GM18507 (cell line): ENCODE results near the gene IFIT3.
"Not testable (repeated sequence)": the region's sequence is repeated elsewhere in the genome, so short reads cannot be mapped to it uniquely, and the experiment has no call there.

Experiments used
- DNase-seq: peaks from one replicate; pipeline ENCODE4 v3.0.0; 2011; ENCODE audit warnings: low read depth; ENCODE audit not compliant: insufficient read length; ENCODE audit errors: extremely low spot score
- FAIRE-seq: peaks from 2 replicates; lab custom pipeline; 2011; peaks lifted over from hg19 to GRCh38; lab: Jason Lieb, UNC

IFIT3 gene

DNA sequence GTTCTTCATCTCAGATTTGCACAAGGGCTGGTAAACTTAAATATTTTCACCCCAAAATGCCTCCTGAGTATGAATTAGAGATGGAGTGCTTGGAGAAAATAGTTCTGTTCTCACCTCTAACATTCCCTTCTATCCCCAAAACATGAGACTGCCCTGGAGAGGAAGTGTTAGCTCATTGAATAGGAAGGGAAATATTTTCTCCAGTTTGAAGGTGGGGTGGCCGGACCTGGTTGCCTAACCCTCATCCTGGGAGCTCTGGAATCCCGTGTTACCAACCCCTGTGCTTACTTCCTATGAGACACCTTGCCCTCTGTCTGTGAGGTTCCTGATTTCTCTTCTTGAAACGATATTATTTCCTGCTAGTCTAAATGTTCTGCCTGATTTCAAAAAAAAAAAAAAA is 25.2 kb upstream of the IFIT3 start:
- DNase-seq = no peak
- FAIRE-seq = no peak

DNA sequence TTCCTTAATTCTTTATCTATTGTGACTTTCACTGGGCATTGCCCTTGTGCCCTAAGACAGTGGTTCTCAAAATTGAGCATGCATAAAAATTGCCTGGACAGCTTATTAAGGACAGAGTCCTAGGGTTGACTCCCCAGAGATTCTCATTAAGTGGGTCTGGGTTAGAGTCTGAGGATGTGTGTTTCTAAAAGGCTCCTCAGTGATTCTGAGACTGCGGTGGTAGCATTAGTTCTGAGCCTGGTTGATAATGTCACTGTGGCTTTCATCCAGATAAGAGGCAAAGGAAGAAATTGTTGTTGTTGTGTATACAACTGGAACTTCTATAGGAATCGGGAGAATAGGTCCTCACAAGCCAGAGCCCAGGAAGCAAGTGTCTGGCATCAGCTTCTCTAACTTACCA is 24.6 kb upstream of the IFIT3 start:
- FAIRE-seq (peak; percentile 57), DNase-seq (no peak)

DNA sequence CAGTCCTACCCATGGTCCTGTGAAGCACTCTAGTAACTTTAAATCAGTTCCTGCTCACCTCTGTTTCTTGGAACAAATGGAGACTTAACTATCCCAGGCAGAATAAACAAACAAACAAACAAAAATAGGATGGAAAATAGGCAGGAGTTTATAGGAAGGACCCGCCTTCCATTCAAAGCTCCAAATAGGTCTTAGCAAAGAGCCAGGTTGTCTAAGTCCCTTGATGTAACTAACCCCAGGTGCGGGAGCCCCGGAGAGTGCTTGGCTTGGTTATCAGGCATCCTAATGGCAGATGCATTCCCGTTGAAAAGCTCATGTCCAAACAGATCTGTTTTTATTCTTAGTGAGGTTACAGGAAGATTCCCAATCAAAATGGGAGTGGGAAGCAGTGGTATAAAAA is 23.8 kb upstream of the IFIT3 start:
- FAIRE-seq = no peak

DNA sequence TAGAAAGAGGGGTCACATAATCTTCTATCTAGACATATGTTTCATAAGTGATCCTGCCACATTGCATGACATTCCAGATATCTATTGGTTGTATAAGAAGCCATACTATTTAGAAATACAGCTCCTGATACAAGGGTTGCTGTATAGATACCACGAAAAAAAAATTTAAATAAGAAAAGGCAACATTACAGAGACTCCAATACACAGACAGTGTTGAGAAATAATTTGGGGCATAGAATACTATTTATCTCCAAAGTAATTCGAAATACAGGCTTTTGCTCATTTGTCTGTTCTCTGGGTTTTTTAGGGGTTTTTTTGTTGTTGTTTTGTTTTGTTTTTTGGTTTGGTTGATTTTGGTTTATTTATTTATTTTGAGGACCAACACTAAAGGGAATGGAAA is 23.4 kb upstream of the IFIT3 start:
- no peak for DNase-seq
- no peak for FAIRE-seq

More for the DNA sequence above, 23.8 kb upstream of the IFIT3 start:
- no peak for DNase-seq

DNA sequence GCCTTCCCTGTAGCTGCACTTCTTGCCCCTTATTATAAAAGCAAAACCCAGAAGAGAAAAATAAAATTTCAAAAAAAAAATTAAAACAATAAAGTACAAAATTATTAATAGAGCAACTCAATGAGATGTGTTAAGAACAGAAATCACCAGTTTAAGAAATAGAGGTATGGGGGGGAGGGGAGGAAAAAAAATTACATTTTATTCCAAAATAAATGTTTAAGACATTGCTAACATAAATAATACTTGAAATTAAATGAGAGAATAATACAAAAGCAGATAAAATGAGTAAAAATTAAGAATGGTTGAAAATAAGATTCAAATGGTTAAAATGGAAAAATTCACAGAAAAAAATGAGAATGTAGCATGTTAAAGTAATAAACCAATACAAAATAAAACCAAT is 22.9 kb upstream of the IFIT3 start:
- no peak for FAIRE-seq

DNA sequence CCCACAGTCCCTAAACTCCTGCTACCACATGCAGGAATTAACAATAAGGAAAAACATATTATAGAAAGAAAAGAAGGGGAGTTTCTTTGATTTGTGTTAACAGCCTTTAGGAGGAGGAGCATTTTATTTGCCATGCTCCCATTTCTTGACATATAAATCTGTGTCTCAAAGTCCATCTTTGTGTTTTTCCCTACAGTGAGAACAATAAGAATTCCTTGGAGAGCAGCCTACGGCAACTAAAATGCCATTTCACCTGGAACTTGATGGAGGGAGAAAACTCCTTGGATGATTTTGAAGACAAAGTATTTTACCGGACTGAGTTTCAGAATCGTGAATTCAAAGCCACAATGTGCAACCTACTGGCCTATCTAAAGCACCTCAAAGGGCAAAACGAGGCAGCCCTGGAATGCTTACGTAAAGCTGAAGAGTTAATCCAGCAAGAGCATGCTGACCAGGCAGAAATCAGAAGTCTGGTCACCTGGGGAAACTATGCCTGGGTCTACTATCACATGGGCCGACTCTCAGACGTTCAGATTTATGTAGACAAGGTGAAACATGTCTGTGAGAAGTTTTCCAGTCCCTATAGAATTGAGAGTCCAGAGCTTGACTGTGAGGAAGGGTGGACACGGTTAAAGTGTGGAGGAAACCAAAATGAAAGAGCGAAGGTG is 21.9 kb upstream of the IFIT3 start:
- DNase-seq = no peak
- no peak for FAIRE-seq

More for the DNA sequence above, 22.9 kb upstream of the IFIT3 start:
- no peak for DNase-seq

DNA sequence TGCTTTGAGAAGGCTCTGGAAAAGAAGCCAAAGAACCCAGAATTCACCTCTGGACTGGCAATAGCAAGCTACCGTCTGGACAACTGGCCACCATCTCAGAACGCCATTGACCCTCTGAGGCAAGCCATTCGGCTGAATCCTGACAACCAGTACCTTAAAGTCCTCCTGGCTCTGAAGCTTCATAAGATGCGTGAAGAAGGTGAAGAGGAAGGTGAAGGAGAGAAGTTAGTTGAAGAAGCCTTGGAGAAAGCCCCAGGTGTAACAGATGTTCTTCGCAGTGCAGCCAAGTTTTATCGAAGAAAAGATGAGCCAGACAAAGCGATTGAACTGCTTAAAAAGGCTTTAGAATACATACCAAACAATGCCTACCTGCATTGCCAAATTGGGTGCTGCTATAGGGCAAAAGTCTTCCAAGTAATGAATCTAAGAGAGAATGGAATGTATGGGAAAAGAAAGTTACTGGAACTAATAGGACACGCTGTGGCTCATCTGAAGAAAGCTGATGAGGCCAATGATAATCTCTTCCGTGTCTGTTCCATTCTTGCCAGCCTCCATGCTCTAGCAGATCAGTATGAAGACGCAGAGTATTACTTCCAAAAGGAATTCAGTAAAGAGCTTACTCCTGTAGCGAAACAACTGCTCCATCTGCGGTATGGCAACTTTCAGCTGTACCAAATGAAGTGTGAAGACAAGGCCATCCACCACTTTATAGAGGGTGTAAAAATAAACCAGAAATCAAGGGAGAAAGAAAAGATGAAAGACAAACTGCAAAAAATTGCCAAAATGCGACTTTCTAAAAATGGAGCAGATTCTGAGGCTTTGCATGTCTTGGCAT is 21.1 kb upstream of the IFIT3 start:
- DNase-seq = no peak
- FAIRE-seq = no peak

DNA sequence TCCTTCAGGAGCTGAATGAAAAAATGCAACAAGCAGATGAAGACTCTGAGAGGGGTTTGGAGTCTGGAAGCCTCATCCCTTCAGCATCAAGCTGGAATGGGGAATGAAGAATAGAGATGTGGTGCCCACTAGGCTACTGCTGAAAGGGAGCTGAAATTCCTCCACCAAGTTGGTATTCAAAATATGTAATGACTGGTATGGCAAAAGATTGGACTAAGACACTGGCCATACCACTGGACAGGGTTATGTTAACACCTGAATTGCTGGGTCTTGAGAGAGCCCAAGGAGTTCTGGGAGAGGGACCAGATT is 20.6 kb upstream of the IFIT3 start:
- no peak for DNase-seq
- FAIRE-seq = peak; percentile 15

DNA sequence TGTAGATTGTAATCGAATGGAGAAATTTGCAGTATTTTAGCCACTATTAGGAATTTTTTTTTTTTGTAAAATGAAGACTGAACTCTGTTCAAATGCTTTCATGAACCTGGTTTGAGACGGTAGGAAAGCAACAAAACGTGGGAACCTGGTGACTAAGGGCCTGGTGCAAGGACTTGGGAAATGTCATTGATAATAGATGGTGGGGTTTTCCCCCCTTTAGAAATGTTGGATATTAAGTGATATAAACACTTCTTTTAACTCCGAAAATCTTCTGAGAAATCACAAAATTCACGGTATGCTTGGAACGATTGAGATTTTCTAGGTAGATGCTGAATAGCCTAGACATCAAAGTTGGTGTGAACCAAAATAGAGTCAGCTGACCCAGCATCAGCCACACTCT is 19.5 kb upstream of the IFIT3 start:
- FAIRE-seq = no peak

DNA sequence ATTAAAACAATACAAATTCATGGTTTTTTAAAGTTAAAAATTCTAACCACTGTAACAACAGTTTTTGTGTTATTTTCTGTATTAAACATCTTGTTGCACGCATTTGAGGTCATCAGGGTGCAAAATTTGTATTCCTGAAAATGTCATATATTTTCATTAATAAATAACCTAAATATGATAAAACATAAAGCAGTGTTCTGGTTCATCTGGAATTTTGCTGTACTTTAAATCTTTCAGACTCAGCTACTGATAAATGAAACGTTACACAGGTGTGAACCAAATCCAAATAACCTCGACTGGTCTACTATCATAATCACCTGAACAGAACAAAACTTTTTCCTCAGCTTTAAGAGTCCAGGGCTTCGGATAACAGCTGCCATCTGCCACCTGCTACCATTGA is 19.1 kb upstream of the IFIT3 start:
- DNase-seq (no peak), FAIRE-seq (no peak)

More for the DNA sequence above, 19.5 kb upstream of the IFIT3 start:
- no peak for DNase-seq

DNA sequence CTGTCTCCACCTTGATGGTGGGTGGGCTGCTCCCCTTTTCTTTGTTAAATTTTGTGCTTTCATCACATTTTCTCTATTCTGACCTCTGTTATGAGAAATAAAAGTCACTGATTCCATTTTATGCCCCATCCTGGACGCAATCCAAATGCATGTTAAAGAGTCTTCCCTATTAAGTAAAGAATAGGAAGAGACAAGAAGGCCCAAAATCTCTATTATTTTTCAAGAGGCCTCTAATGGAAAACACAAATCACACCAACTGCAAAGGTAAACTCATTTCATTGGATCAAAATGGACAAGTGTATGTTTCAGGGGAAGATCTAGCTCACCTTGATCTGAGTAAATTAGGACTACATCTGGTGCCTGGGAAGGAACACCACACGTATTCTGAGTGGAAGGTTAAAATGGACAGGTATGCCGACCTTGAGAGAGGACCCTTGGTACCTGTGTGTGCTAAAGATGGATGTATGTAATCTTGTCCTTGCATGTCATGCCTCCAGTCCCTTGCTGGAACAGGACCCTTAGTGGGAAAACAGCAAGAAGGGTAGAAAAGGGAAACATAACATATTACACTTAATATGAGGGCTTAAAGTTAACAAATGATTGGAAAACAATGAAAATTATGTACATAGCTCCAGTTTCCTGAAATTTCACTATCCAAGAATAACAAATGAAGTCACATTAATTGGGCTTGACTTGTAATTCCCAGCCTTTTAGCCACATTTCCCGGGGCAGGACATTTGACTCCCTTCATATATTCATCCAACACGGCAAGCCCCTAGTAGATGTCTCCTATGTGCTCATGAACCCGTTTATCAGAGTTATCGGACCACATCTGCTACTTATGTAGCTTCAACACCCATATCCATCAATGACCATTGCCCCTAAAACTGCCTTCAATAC is 18.4 kb upstream of the IFIT3 start:
- DNase-seq (no peak), FAIRE-seq (no peak)

DNA sequence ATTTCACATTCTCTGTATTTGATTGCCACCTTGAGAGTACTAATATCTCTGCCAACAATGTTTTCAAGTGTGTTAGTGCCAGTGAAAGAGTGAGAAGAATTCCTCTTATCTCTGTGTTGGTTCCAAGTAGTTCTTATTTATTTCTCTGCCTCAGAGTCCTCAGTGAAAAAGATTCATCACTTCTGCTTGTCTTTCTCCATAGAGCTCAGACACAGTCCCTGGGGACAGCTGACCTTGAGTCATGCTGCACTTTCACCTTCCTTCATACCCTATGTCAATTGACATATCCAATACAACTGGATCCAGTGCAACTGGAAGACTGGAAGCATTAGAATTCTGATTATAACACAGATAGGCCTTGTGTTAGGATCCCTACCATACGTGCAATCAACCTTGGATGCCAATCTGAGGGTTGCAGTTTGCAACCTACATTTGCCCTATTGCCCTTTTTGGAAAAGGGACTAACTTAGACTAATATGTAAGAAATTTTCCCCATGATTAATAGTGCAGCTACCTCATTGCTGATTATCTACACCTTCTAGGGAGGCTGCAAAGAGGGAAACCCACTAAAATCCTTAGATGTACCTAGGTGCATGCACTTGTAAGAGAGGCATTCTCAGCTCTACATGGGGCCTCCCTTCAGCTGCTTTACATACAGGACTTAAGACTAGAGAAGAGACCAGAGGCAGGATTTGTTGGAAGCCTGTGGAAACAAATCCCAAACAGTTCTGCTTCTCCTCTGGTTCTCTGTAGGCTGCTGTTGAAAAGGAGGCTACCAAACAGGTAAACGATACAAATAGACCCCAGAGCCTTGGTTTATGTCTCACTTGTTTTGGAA is 17.5 kb upstream of the IFIT3 start:
- DNase-seq (no peak), FAIRE-seq (no peak)

DNA sequence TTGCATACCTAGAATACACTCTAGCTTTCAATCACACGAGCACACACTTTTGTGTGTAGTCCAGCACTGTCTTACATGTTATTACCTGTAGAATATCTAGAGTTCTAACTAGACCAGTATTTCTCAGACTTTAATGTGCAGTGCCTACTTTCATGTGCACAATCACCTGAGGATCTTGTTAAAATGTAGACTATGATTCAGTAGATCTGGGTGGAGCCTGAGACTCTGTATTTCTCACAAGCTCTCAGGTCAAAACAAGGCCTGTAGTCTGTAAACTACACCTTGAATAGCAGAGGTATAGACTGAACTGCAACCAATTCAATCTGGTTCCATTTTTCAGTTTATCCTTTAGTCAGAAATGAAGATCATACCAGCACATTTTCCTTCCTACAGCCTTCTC is 14.8 kb upstream of the IFIT3 start:
- no peak for DNase-seq
- FAIRE-seq = no peak

DNA sequence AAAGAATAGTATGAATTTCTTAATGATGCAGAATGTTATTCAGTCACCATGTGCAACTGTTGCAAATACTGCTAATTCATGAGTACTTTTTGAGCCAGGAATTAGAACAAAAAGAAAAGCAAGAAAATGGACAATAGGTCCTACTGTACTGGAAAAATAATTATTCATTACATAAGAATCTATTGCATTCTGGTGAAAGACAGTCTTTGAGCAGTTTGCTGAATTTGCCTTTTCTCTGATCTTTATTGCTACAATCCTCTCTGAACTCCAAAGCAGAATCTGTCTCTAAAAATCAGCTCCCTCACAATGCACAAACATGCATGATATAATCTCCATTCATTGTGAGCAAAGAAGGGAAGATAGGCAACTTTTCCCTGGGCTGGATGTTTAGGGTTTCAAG is 13.1 kb upstream of the IFIT3 start:
- FAIRE-seq = no peak
- DNase-seq = no peak

DNA sequence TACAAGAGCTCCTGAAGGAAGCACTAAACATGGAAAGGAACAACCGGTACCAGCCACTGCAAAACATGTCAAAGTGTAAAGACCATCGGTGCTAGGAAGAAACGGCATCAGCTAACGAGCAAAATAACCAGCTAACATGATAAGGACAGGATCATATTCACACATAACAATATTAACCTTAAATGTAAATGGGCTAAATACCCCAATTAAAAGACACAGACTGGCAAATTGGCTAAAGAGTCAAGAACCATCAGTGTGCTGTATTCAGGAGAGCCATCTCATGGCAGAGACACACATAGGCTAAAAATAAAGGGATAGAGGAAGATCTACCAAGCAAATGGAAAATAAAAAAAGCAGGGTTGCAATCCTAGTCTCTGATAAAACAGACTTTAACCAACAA is 9.8 kb upstream of the IFIT3 start:
- FAIRE-seq, DNase-seq: not testable (repeated sequence)

DNA sequence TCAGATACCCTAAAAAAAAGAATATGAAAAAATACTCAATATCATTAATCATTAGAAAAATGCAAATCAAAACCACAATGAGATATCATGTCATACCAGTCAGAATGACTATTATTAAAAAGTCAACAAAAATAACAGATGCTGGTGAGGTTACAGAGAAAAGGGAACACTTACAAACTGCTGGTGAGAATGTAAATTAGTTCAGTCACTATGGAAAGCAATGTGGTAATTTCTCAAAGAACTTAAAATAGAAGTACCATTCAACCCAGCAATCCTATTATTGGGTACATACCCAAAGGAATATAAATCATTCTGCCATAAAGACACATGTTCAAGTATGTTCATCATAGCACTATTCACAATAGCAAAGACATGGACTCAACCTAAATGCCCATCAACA is 2.7 kb upstream of the IFIT3 start:
- FAIRE-seq, DNase-seq: not testable (repeated sequence)

DNA sequence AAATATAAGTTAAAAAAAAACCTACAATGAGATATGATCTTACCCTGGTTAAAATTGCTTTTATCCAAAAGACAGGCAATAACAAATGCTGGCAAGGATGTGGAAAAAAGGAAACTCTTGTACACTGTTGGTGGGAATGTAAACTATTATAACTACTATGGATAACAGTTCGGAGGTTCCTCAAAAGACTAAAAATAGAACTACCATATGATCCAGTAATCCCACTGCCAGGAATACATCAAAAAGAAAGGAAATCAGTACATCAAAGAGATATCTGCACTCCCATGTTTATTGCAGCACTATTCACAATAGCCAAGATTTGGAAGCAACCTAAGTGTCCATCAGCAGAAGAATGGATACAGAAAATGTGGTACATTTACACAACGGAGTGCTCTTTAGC is 1.9 kb upstream of the IFIT3 start:
- not testable (repeated sequence) for DNase-seq, FAIRE-seq

DNA sequence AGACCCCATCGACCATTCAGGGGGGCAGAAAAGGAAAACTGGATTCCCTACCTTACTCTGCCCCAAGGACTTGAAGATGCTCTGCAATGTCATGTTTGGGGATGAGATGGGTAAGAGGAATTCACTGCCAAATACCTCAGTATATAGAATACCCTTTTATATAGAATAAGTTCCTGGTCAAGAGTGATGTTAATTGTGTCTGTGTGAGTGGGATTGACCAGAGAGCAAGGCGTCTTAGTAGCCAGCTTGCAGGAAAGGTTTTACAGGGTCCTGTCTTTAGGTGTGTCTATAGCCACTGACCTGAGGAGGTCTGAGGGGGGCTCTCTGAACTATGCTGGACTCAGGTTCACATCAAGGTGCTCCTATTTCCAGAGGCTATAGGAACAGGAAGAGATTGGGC is 1.4 kb downstream of the IFIT3 start:
- DNase-seq (no peak), FAIRE-seq (no peak)

DNA sequence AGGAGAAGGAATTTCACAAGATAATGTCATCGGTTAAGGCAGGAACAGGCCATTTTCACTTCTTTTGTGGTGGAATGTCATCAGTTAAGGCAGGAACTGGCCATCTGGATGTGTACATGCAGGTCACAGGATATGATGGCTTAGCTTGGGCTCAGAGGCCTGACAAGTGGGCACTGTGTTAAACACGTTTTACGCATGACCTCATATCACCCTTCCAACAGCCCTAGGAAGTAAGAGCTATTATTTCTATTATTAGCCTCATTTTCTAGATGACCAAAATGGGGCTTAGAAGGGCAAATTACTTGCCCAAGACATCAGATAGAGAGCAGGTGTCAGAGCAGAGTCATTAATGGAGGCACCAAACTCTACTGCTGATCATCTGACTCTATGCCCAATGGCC is 2.2 kb downstream of the IFIT3 start:
- not testable (repeated sequence) for FAIRE-seq, DNase-seq
